ENCODE results near the gene GPD2.

DNA sequence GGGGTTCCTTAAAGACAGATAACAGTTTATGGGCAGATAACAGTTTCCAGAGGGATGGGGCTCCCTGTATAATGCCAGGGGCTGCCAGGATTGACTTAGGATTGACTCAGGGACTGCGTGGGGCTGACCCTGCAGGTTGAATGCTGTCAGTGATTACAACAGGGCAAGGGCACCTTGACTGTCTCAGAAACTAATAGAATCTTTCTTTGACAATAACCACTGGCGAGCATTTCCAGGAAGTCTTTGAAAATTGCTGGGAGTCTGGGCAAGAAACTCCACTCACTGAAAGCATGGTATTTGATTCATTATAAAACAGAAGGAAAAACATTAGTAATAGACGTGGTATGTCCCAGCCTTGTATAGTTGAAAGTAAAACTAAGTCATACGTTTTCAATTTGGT lies 101.0 kb downstream of the GPD2 start:
- TF ChIP-seq, protein P1, sequence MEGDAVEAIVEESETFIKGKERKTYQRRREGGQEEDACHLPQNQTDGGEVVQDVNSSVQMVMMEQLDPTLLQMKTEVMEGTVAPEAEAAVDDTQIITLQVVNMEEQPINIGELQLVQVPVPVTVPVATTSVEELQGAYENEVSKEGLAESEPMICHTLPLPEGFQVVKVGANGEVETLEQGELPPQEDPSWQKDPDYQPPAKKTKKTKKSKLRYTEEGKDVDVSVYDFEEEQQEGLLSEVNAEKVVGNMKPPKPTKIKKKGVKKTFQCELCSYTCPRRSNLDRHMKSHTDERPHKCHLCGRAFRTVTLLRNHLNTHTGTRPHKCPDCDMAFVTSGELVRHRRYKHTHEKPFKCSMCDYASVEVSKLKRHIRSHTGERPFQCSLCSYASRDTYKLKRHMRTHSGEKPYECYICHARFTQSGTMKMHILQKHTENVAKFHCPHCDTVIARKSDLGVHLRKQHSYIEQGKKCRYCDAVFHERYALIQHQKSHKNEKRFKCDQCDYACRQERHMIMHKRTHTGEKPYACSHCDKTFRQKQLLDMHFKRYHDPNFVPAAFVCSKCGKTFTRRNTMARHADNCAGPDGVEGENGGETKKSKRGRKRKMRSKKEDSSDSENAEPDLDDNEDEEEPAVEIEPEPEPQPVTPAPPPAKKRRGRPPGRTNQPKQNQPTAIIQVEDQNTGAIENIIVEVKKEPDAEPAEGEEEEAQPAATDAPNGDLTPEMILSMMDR (IDR thresholded peaks at IDR 0.05): no peak
- no peak for TF ChIP-seq POLR2A (IDR thresholded peaks at IDR 0.05)
